A673 (cell line): ENCODE measurements around the gene RABL6. TPM values are rescaled to one million over a fixed set of nuclear protein-coding genes. Genes with fewer than 3 reads are reported as not detected.

Source experiments
- BruUV-seq: library from RNA; stranded (reverse); fragments of 400-500 nt; replicated peaks from 2 replicates; lab custom pipeline; 2021; lab: Mats Ljungman, UMichigan
- CTCF ChIA-PET: fragments of 300-600 bp; sonication (Branson Sonifier 250); formaldehyde crosslinking; loops from one replicate; lab custom pipeline; 2022; ENCODE audit warnings: antibody characterized with exemption; lab: Charles Lee
- POLR2A ChIA-PET: fragments of 300-600 bp; sonication (Branson Sonifier 250); formaldehyde crosslinking; loops from one replicate; lab custom pipeline; 2022; ENCODE audit warnings: antibody characterized with exemption; ENCODE audit not compliant: low non-redundant PET; lab: Charles Lee
- DNase-seq: peaks from one replicate; pipeline ENCODE4 v3.0.0-alpha.2; 2015; ENCODE audit warnings: low spot score
- H3K27ac ChIP-seq: fragments of 200-600 bp; sonication (generic); 2 replicates; pipeline ENCODE4 v1.5.1; 2016; ENCODE audit warnings: mixed run types, low read depth, mild to moderate bottlenecking, mixed read lengths, antibody characterized with exemption, low read length; ENCODE audit not compliant: poor library complexity, severe bottlenecking
- H3K27me3 ChIP-seq: fragments of 200-600 bp; sonication (generic); replicated peaks from 2 replicates; pipeline ENCODE4 v1.6.1; 2017; ENCODE audit warnings: mixed run types, low read depth, mild to moderate bottlenecking, mixed read lengths, antibody characterized with exemption, low read length; ENCODE audit not compliant: insufficient read depth, poor library complexity
- H3K36me3 ChIP-seq: fragments of 200-600 bp; sonication (generic); 2 replicates; pipeline ENCODE4 v1.6.1; 2016; ENCODE audit warnings: mixed run types, mild to moderate bottlenecking, mixed read lengths, antibody characterized with exemption, low read length; ENCODE audit not compliant: insufficient read depth, poor library complexity, severe bottlenecking
- H3K4me1 ChIP-seq: fragments of 200-600 bp; sonication (generic); 2 replicates; pipeline ENCODE4 v1.6.1; 2017; ENCODE audit warnings: mixed run types, mild to moderate bottlenecking, mixed read lengths, antibody characterized with exemption, low read length; ENCODE audit not compliant: insufficient read depth, poor library complexity, severe bottlenecking
- H3K4me3 ChIP-seq: fragments of 200-600 bp; sonication (generic); 2 replicates; pipeline ENCODE4 v1.5.1; 2016; ENCODE audit warnings: low read depth, mixed run types, mild to moderate bottlenecking, mixed read lengths, low read length; ENCODE audit not compliant: poor library complexity, severe bottlenecking
- H3K9me3 ChIP-seq: fragments of 200-600 bp; sonication (generic); 2 replicates; pipeline ENCODE4 v1.6.1; 2016; ENCODE audit warnings: mixed run types, low read depth, mild to moderate bottlenecking, mixed read lengths, antibody characterized with exemption, low read length; ENCODE audit not compliant: poor library complexity, severe bottlenecking
- EZH2 ChIP-seq: fragments of 200-600 bp; sonication (generic); IDR thresholded peaks from 2 replicates; pipeline ENCODE4 v1.6.1; 2017; ENCODE audit warnings: borderline replicate concordance, low read depth, mild to moderate bottlenecking, mixed read lengths, antibody characterized with exemption, low read length; ENCODE audit not compliant: poor library complexity, severe bottlenecking
- intact Hi-C: fragments of 100-400 bp; cut with micrococcal nuclease; formaldehyde crosslinking; loops from one replicate; pipeline ENCODE4 v1.10.0; 2022; ENCODE audit not compliant: unreplicated experiment
- total RNA-seq: library from RNA; stranded (reverse); gene quantifications from 2 replicates; pipeline ENCODE4 v1.2.3, GENCODE V29; 2021
- TF ChIP-seq, protein P1 (sequence below): fragments of 300-800, 200-600 bp; sonication (generic); conservative IDR thresholded peaks from 2 replicates; pipeline ENCODE4 v1.5.1; 2017; ENCODE audit warnings: low read depth, mild to moderate bottlenecking, antibody characterized with exemption, low read length, moderate library complexity, mixed read lengths

The RABL6 gene
- total RNA-seq, 1 experiment from 2014 or later = 210 TPM

- BruUV-seq = no TSS peak
- CTCF ChIA-PET = no interaction called here
- TF ChIP-seq, protein P1, sequence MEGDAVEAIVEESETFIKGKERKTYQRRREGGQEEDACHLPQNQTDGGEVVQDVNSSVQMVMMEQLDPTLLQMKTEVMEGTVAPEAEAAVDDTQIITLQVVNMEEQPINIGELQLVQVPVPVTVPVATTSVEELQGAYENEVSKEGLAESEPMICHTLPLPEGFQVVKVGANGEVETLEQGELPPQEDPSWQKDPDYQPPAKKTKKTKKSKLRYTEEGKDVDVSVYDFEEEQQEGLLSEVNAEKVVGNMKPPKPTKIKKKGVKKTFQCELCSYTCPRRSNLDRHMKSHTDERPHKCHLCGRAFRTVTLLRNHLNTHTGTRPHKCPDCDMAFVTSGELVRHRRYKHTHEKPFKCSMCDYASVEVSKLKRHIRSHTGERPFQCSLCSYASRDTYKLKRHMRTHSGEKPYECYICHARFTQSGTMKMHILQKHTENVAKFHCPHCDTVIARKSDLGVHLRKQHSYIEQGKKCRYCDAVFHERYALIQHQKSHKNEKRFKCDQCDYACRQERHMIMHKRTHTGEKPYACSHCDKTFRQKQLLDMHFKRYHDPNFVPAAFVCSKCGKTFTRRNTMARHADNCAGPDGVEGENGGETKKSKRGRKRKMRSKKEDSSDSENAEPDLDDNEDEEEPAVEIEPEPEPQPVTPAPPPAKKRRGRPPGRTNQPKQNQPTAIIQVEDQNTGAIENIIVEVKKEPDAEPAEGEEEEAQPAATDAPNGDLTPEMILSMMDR = no peak
- no peak for TF ChIP-seq EZH2
- H3K4me1 ChIP-seq = peaks cover 31% of the 10 kb centered on the region
- no peaks in the 10 kb centered on the region for H3K36me3 ChIP-seq
- no peak overlapping the region for H3K27ac ChIP-seq
- H3K4me3 ChIP-seq = no peak overlapping the region
- no peaks in the 10 kb centered on the region for H3K27me3 ChIP-seq
- no peaks in the 10 kb centered on the region for H3K9me3 ChIP-seq
- DNase-seq = no peak
- POLR2A ChIA-PET = no interaction called here
- intact Hi-C loops = loop anchor here (5.0 kb wide), 1 partner anchor 38 kb away; the partner anchor contains the start of gene AJM1
Measured at GRCh38 chr9:136803551-136804508, 3.9 kb upstream of the RABL6 start.

DNA sequence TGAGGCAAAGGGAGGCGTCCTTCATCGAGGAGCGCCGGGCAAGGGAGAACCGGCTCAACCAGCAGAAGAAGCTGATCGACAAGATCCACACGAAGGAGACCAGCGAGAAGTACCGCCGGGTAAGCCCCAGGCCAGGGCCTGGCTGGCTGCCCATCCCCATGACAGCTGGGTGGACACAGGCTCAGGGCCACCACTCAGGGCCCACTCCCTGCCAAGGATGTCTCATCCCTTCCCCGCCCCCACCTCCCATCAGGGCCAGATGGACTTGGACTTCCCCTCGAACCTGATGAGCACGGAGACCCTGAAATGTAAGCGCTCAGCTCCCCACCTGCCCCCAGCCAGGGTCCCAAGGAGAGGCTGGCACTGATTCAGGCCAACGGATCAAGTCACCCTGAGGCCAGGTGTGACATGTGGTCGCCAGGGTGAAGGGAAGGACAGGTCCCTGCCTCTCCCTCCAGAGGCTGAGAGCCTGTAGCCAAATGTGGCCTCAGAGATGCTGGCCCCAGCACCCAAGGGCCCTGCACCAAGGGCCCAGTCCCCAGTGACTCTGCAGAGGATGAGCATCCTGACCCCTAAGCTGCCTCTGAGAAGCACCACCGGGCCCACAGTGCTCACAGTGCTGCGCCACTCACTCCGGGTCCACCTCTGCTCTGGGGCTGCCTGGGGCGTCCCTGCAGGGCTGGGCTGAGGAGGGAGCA lies 3.1 kb upstream of the RABL6 start:
- intact Hi-C loops = loop anchor here (5.0 kb wide), 1 partner anchor 38 kb away; the partner anchor contains the start of gene AJM1
- TF ChIP-seq EZH2 = no peak
- TF ChIP-seq, protein P1 = no peak
- Histone ChIP-seq H3K4me1 (peaks cover 28% of the 10 kb centered on the region), H3K27me3 (no peaks in the 10 kb centered on the region), H3K36me3 (peaks cover 2% of the 10 kb centered on the region), H3K4me3 (no peak overlapping the region), H3K27ac (no peak overlapping the region), H3K9me3 (no peaks in the 10 kb centered on the region)
- DNase-seq = no peak
- CTCF ChIA-PET = no interaction called here
- no TSS peak for BruUV-seq
- POLR2A ChIA-PET = no interaction called here

DNA sequence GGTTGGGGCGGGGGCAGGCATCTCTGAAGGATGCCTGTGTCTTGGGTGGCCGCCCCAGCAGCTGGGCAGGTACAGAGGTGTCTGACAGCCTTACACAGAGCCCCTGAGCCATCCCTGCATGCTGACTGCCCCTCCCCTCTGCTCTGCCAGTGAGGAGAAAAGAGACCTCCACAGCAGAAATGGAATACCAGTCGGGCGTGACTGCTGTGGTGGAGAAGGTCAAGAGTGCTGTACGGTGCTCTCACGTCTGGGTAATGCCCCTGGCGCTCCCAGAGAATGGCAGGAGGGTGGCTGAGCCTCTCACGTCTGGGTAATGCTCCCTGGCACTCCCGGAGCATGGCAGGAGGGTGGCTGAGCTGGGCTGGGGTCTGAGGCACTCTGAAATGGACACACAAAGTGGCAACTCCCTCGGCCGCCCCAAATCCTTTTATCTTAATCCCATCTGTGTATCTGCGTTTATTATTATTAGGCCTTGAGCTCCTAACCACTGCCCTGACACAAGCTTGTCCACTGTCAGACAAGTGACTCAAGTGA lies 2.5 kb upstream of the RABL6 start:
- intact Hi-C loops = no loop called here
- BruUV-seq = no TSS peak
- H3K36me3 ChIP-seq = peaks cover 7% of the 10 kb centered on the region
- no peak for TF ChIP-seq EZH2
- TF ChIP-seq, protein P1 = no peak
- no peak for DNase-seq
- no peak overlapping the region for H3K4me3 ChIP-seq
- no peak overlapping the region for H3K27ac ChIP-seq
- peaks cover 31% of the 10 kb centered on the region for H3K4me1 ChIP-seq
- H3K27me3 ChIP-seq = no peaks in the 10 kb centered on the region
- ChIA-PET CTCF (no interaction called here), POLR2A (no interaction called here)
- no peaks in the 10 kb centered on the region for H3K9me3 ChIP-seq
